HepG2 (cell line): Measurements from ENCODE around the gene LRRC27. TPM values are rescaled to one million over a fixed set of nuclear protein-coding genes. Genes with fewer than 3 reads are reported as not detected.
A peak's percentile ranks its signal among the peaks of the same experiment; 100 is the strongest.

Experiments used
- ATAC-seq: fragments of 200-7000 bp; cut with Tn5 transposase; 3 replicates; pipeline ENCODE4 v1.9.1; 2020; ENCODE audit warnings: mild to moderate bottlenecking, moderate library complexity
- BruUV-seq: library from RNA; stranded (reverse); fragments of 400-500 nt; replicated peaks from 2 replicates; lab custom pipeline; 2021; lab: Mats Ljungman, UMichigan
- CTCF ChIA-PET: fragments of 300-600 bp; formaldehyde crosslinking; extraction: SDS; loops from one replicate; lab custom pipeline; 2021; ENCODE audit warnings: low total read pairs, inconsistent platforms, low intra/inter-chr PET ratio; lab: Yijun Ruan, JAX
- POLR2A ChIA-PET: fragments of 350-600 bp; sonication (Branson Sonifier 250); formaldehyde crosslinking; loops from one replicate; lab custom pipeline; 2020; ENCODE audit warnings: antibody characterized with exemption, inconsistent platforms; lab: Yijun Ruan, JAX
- DNase-seq: peaks from one replicate; pipeline ENCODE4 v3.0.0-alpha.2; 2015; ENCODE audit warnings: low spot score
- FAIRE-seq: peaks from 3 replicates; lab custom pipeline; 2011; peaks lifted over from hg19 to GRCh38; lab: Jason Lieb, UNC
- H2AFZ ChIP-seq: one replicate; pipeline ENCODE4 v1.6.1; 2011; ENCODE audit warnings: low read length, inconsistent platforms
- H3K27ac ChIP-seq: fragments of 300-600 bp; 3 replicates; pipeline ENCODE4 v1.8.0; 2011; ENCODE audit warnings: mixed run types, mild to moderate bottlenecking, mixed read lengths, low read length, inconsistent platforms; ENCODE audit not compliant: insufficient read depth; ENCODE audit errors: extremely low read length
- H3K27me3 ChIP-seq, 2 experiments: fragments of 200-600 bp in 1 of 2; 2 replicates in 1 of 2; 3 replicates in 1 of 2; pipeline versions ENCODE4 v1.6.0 to v1.8.0; 2011; ENCODE audit warnings: low read length in 2 of 2, mild to moderate bottlenecking in 2 of 2, moderate library complexity in 2 of 2, inconsistent platforms in 1 of 2; ENCODE audit not compliant: insufficient read depth in 2 of 2, control insufficient read depth in 1 of 2
- H3K36me3 ChIP-seq, 2 experiments: fragments of 200-600 bp in 1 of 2; replicated peaks in 1 of 2; 2 replicates in 1 of 2; 3 replicates in 1 of 2; pipeline versions ENCODE4 v1.5.1 to v1.8.0; 2011; ENCODE audit warnings: low read length in 2 of 2, inconsistent platforms in 1 of 2; ENCODE audit not compliant: insufficient read depth in 2 of 2, control insufficient read depth in 1 of 2
- H3K4me1 ChIP-seq: 2 replicates; pipeline ENCODE4 v1.5.1; 2012; ENCODE audit warnings: low read length, inconsistent platforms; ENCODE audit not compliant: insufficient read depth
- H3K4me2 ChIP-seq: 2 replicates; pipeline ENCODE4 v1.6.0; 2011; ENCODE audit warnings: low read depth, low read length, inconsistent platforms
- H3K4me3 ChIP-seq, 3 experiments: fragments of 200-600 bp in 1 of 3; sonication (generic), shearing (Covaris generic) in 1 of 3; replicated peaks in 1 of 3; 2 replicates each; pipeline ENCODE4 v1.5.1; 2011 to 2016; ENCODE audit warnings: low read length in 3 of 3, inconsistent platforms in 2 of 3, low read depth in 2 of 3, mild to moderate bottlenecking in 2 of 3, control low read depth in 1 of 3, mixed read lengths in 1 of 3; ENCODE audit not compliant: insufficient read depth in 1 of 3
- H3K79me2 ChIP-seq: one replicate; pipeline ENCODE4 v1.6.1; 2011; ENCODE audit warnings: low read length, inconsistent platforms; ENCODE audit not compliant: insufficient read depth
- H3K9ac ChIP-seq: 2 replicates; pipeline ENCODE4 v1.6.0; 2011; ENCODE audit warnings: mild to moderate bottlenecking, low read depth, low read length, inconsistent platforms; ENCODE audit not compliant: insufficient read depth
- H3K9me3 ChIP-seq: 2 replicates; pipeline ENCODE4 v1.5.1; 2012; ENCODE audit warnings: mild to moderate bottlenecking, low read length
- H4K20me1 ChIP-seq: 2 replicates; pipeline ENCODE4 v1.6.0; 2011; ENCODE audit warnings: inconsistent platforms, mild to moderate bottlenecking, low read length, moderate library complexity; ENCODE audit not compliant: insufficient read depth
- ATM ChIP-seq: fragments of 450-650 bp; IDR thresholded peaks from 2 replicates; pipeline ENCODE4 v1.7.1; 2017; ENCODE audit warnings: mild to moderate bottlenecking, borderline replicate concordance
- FOXO4 ChIP-seq: sonication (generic); formaldehyde crosslinking; conservative IDR thresholded peaks from 2 replicates; pipeline ENCODE4 v1.8.1; 2023; ENCODE audit warnings: missing genetic modification reagents
- JUN ChIP-seq: sonication (generic); formaldehyde crosslinking; IDR thresholded peaks from 2 replicates; pipeline ENCODE4 v1.4.0; 2020; ENCODE audit warnings: mild to moderate bottlenecking, missing genetic modification reagents
- LCORL ChIP-seq, 2 experiments: fragments of 450-650 bp in 1 of 2; sonication (generic) in 1 of 2; formaldehyde crosslinking in 1 of 2; IDR thresholded peaks; 2 replicates each; pipeline versions ENCODE4 v1.5.0 to v1.6.1; 2017 to 2020; ENCODE audit warnings: antibody characterized with exemption in 1 of 2, missing genetic modification reagents in 1 of 2
- MAFF ChIP-seq: IDR thresholded peaks from 2 replicates; pipeline ENCODE4 v1.6.1; 2011; ENCODE audit warnings: low read depth, low read length, improper control_type of control experiment
- MBNL3 ChIP-seq: fragments of 250-450 bp; sonication (Bioruptor Pico); conservative IDR thresholded peaks from 2 replicates; pipeline ENCODE4 v1.8.0; 2022; ENCODE audit warnings: mild to moderate bottlenecking, inconsistent platforms
- MLXIP ChIP-seq: sonication (generic); formaldehyde crosslinking; IDR thresholded peaks from 2 replicates; pipeline ENCODE4 v1.9.0; 2021; ENCODE audit warnings: missing genetic modification reagents, borderline replicate concordance
- ZNF337 ChIP-seq: sonication (generic); formaldehyde crosslinking; IDR thresholded peaks from 2 replicates; pipeline ENCODE4 v1.5.1; 2020; ENCODE audit warnings: missing genetic modification reagents, low read depth, mild to moderate bottlenecking, borderline replicate concordance
- WGBS: methylation state at CpG from one replicate; pipeline ENCODE4 v1.1.6; 2017; ENCODE audit warnings: low lambda C conversion rate; 5-methylcytosine and 5-hydroxymethylcytosine counted together
- in situ Hi-C: cut with HindIII; loops from 2 replicates; pipeline ENCODE4 v1.10.0; 2017; ENCODE audit warnings: low pct_unique_long_range_greater_than_20kb; ENCODE audit not compliant: extremely low pct_ligation_motif_present
- intact Hi-C: fragments of 100-400 bp; cut with micrococcal nuclease; formaldehyde crosslinking; loops from one replicate; pipeline ENCODE4 v1.10.0; 2022; ENCODE audit not compliant: unreplicated experiment
- polyA plus RNA-seq, 8 experiments: library from polyadenylated mRNA; depleted of rRNA in 3 of 8; stranded (reverse) in 7 of 8; unstranded in 1 of 8; fragments of >200 nt; fragmentation: Illumina TruSeq in 4 of 8; extraction: Trizol in 4 of 8; gene quantifications; 2 replicates each; pipeline versions ENCODE4 v1.2.1 to v1.2.3, GENCODE V29; 2011 to 2016; ENCODE audit warnings: low read depth in 4 of 8, missing spikeins in 1 of 8, mixed read lengths in 1 of 8; ENCODE audit not compliant: insufficient read depth in 1 of 8
- total RNA-seq, 5 experiments: library from RNA; depleted of rRNA; stranded (reverse); fragments of >200 nt; fragmentation: Illumina TruSeq; extraction: Trizol; gene quantifications; 2 replicates each; pipeline ENCODE4 v1.2.3, GENCODE V29; 2016; ENCODE audit warnings: low read depth in 1 of 5
- TF ChIP-seq, protein P1 (sequence below): sonication (generic); formaldehyde crosslinking; IDR thresholded peaks from 2 replicates; pipeline ENCODE4 v1.4.0; 2020; ENCODE audit warnings: missing genetic modification reagents, mild to moderate bottlenecking, borderline replicate concordance

Gene LRRC27
- total and polyA plus RNA-seq, 2 of the 13 experiments (the other 11 are each of a cell fraction or from before 2014, with no cell fraction given), result 4.2 to 4.6 TPM

- TF ChIP-seq, protein P1, sequence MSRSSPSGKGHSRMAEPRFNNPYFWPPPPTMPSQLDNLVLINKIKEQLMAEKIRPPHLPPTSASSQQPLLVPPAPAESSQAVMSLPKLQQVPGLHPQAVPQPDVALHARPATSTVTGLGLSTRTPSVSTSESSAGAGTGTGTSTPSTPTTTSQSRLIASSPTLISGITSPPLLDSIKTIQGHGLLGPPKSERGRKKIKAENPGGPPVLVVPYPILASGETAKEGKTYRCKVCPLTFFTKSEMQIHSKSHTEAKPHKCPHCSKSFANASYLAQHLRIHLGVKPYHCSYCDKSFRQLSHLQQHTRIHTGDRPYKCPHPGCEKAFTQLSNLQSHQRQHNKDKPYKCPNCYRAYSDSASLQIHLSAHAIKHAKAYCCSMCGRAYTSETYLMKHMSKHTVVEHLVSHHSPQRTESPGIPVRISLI, result no peak
- 0 out of 2 replicates have a peak, but pooled peaks have one; percentile 20 for TF ChIP-seq LCORL (IDR thresholded peaks at IDR 0.05)
- no peak for TF ChIP-seq LCORL (CRISPR knock-in tag; IDR thresholded peaks at IDR 0.05)
- no peak for TF ChIP-seq MLXIP
- no peak for TF ChIP-seq MBNL3 (CRISPR knock-in tag)
- peak; percentile 17; the same call in 1 of the 2 replicates for TF ChIP-seq MAFF
These were observed 96.0 kb downstream of the LRRC27 start (continued) for GRCh38 chr10:132427939-132428367.

DNA sequence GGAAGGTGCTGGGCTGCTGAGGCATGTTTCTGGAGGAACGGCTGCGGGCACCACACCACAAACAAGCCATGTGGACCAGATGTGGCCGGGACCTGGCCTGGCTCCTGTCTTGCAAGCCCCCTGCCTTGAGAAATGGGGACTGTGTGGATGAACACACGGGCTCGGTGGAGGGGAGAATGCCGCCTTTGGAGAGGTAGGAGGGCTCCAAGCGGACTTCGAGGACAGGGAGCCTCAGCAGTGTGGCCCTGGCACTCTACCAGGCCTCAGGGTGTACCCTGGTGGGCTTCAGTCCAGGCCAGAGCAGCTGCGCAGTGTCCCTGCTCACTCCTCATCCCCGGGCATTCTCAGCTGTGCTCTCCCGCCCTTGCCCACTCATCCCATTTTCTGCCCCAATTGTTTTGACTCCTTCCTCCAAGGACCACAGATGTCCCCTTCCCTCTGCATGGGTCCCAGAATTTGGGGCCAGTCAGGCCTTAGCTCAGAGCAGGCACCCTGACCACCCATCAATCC is 96.5 kb downstream of the LRRC27 start:
- intact Hi-C loops, result no loop called here
- TF ChIP-seq ZNF337 (CRISPR knock-in tag) (no peak), FOXO4 (CRISPR knock-in tag) (no peak), ATM (no peak), JUN (no peak)
- TF ChIP-seq, all 625 proteins: peak for 0
- Histone ChIP-seq H3K9me3 (no peaks in the 10 kb centered on the region), H3K27me3 (peaks cover 0 to 9% of the 10 kb centered on the region in 2 experiments; a peak in 2 of 5 replicates), H3K4me1 (no peaks in the 10 kb centered on the region), H4K20me1 (no peaks in the 10 kb centered on the region), H3K27ac (no peak overlapping the region), H3K36me3 (no peaks in the 10 kb centered on the region), H3K4me2 (no peak overlapping the region), H3K79me2 (no peaks in the 10 kb centered on the region), H3K4me3 (no peak overlapping the region), H3K9ac (no peak overlapping the region), H2AFZ (no peak overlapping the region)
- 15% methylated on average over 5 of the region's 11 CpGs for WGBS
- in situ Hi-C loops, result no loop called here
- DNase-seq (no peak), FAIRE-seq (no peak), ATAC-seq (no peak)
- no TSS peak for BruUV-seq
- ChIA-PET CTCF (no interaction called here), POLR2A (no interaction called here)
